DLD1 (cell line): ENCODE results near the gene PTGES3.
"Not testable (repeated sequence)": the region's sequence is repeated elsewhere in the genome, so short reads cannot be mapped to it uniquely, and the experiment has no call there.

Experiments
- in situ Hi-C: cut with HindIII; loops from 2 replicates; pipeline ENCODE4 v1.10.0; 2017; ENCODE audit warnings: low sequenced_read_pairs

The PTGES3 gene

GRCh38 chr12:56657416-56658379, 30.4 kb downstream of the PTGES3 start:
- in situ Hi-C loops: no loop called here

DNA sequence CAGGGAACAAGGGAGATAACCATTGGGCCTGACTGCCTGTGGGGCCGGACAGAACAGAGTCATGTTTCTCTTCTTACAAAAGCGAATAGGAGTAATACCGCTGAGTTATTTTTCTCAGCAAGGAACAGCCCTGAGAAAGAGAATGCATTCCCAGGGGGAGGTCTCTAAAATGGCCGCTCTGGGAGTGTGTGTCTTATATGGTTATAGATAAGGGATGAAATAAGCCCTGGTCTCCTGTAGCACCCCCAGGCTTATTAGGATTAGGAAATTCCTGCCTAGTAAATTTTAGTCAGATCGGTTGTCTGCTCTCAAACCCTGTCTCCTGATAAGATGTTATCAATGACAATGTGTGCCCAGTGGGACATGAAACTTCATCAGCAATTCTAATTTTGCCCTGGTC, 34.3 kb downstream of the PTGES3 start:
- in situ Hi-C loops: not testable (repeated sequence)

DNA sequence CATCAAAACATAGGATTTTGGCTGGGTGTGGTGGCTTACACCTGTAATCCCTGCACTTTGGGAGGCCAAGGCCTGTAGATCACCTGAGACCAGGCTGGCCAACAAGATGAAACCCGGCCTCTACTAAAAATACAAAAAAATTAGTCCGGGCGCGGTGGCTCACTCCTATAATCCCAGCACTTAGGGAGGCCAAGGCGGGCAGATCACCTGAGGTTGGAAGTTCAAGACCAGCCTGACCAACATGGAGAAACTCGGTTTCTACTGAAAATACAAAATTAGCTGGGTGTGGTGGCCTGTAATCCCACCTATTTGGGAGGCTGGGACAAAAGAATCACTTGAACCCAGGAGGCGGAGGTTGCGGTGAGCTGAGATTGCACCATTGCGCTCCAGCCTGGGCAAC, 40.1 kb downstream of the PTGES3 start:
- in situ Hi-C loops: not testable (repeated sequence)

DNA sequence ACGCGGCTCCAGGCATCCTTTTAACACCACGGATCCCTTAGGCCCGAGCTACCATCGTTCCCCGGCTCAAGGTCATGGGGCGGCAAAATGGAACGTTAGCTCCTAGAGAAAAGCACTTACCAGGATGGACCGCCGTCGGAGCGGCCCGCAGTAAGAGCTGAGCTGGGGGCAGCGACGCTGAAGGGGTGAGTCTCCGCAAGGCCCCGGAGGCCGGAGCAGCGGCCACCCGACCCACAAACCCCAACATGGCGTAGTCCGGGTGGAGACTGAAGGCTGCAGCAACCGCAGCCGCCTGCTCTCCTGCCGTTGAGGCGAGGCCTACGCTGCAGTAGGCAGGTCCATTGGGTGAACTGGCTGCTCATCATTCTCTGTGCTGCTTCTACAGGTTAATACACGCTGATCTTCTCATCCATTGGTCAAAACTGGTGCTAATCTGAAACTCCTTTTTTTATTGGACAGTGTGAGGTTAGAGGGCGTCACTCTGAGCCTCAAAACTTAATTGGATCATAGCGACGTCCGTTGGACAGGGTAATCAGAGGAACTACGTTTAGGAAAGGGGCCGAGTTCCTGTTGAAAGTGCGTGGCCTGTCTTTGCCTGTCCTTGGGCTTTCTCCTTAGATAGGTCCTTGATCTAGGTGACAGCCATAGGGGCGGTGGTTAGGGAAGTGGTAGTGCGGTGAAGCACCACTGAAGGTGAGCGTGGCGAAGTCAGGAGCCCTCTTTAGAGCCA, 42.2 kb downstream of the PTGES3 start, which contains the start of gene ATP5F1B:
Gene ATP5F1B, minus strand, starts transcription at position 268 of the 730 bp plus-strand sequence. Its CDS starts 21 bp downstream, at position 247.
- in situ Hi-C loops: no loop called here

DNA sequence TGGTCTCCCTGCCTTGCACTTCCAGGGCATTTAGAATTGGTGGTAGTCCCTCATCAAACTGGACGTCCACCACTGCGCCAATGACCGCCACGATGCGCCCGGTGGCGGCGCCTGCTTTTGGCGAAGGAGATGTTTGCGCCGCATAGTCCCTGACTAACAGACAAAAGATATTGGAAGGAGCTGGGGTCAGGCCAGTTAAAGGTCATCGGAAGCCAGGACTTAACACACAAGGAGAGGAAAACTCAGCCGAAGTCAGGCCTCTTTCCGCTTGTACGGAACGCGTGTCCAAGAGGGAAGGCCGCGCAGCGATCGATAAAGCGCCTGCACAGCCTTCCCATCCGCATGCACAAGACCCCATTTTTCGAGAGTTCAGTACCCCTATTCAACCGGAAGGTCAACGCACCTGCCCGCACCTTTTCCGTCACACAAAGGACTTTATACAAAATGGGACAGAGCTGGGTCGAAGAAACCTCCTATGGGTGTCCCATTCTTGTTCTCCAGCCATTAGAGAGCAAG, 42.8 kb downstream of the PTGES3 start:
- in situ Hi-C loops: no loop called here

DNA sequence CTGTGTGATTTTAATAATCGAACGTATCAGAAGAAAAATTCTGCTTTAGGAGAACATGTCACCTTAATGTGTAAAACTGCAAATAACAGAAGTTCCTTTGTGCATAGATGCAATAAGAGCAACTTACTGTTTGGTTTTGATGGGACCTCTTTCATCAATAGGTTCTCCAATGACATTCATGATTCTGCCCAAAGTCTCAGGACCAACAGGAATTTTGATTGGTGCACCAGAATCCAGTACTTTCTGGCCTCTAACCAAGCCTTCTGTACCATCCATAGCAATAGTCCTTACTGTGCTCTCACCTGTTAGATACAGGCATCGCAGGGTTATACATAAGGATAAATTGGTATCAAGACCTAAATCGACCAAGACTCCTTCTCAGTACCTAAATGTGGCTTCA, 43.4 kb downstream of the PTGES3 start:
- in situ Hi-C loops: no loop called here

GRCh38 chr12:56641219-56641618, 46.9 kb downstream of the PTGES3 start:
- in situ Hi-C loops: no loop called here

- in situ Hi-C loops: no loop called here
Measured at GRCh38 chr12:56637621-56638020, 50.5 kb downstream of the PTGES3 start.

DNA sequence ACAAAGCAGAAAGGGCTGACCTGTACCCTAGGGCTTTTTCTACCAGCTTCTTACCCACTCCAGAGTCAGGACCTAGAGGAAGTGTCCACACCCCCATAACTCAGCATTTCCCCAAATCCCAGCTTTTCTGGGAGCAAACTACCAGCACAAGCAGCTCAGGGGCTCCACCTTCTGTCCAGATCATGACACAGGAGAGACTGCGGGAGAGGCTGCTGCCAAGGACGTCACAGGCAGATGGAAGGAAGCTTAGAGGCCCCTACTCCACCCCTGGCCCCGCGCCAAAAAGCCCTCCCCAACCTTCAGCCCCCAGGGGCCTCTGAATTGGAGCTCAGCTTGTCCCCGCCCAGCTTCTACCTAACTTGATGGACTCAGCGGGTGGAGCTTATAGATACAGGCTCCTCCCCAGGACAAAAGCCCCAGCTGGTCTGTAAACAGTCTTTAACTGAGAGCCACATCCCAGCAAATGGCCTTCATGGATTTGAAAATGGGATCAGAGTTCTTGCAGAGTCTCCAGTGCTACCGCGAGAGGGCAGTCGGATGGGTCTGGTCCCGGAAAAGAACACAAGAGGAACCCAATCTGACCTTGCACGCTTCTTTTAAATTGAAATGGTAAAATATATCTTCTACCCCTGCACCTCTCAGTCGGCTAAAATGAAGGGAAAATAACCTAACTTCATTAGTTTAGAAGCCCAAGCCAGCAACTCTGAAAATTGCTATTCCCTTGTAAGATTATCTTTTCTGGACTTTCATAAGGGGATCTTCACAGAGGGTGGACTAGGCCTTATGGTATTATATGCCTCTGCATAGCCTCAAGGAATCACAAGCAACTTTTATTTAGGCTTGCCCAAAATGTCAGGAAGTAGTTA, 51.2 kb downstream of the PTGES3 start:
- in situ Hi-C loops: no loop called here

DNA sequence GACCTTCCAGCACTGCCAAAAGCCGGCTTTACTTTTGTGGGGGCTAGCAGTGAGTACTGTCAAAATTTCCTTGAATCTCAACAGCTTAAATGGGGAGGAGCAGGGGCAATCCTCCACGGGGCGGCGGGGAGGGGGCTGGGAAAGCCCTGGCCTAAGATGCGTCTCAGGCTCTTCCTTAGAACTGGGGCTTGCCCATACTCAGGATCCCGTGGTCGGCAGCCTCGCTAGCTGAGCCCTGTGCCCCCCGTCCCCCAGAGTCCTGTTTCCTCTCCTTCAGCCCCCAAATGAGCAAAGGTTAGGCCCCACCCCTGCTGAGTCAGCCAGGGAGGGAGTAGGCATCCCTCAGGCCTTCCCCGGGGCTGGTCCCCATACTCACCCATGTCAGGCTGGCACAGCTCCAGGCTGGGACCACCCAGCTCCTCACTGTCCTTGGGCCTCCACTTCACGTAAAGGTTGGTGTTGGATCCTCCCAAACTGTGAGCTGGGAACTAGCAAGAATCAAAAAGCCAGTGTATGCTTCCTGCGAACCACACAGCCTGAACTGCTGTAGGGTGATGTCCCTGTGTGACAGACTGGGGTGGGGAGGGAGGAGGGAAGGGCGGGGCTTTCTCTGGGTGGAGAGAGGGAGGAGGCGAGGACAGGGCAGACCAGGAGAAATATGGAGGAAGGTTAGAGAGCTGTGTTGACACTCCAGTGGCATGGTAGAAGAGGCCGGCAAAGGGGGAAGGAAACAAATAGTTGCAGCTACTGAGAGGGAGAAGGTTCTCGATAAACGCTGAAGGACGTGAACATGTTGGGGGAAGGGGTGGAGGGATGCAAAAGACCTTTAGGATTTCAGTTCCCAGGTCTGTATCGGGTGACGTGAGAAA, 52.0 kb downstream of the PTGES3 start:
- in situ Hi-C loops: no loop called here

- in situ Hi-C loops: no loop called here
Measured at GRCh38 chr12:56634837-56635791, 53.0 kb downstream of the PTGES3 start.

DNA sequence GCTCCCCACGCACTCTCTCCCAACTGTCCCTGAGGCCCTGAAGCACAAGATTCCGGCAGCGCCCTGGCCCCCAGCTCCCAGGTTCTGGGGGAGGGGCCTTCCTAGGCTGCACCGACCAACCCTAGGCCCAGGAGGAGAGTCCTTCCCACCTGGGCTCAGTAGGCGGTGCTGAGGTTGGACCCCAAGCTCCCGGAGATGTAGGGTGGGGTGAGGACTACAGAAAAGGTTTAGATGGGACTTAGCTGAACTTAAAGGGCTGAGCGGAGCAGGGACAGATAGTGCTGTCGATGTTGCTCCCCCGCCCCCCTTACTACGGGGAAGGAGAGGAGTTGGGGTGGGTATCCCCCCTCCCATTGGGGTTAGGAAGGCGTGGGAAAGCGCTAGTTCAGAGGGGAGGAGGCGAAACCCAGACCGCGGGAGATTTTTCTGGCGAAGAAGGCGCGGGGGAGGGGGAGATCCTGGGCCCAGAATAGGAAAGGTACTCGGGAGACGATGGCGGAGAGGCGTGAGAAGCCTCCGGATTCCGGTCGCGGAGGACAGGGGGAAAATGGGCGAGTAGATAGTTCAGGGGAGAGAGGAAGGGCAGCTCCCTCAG, 53.7 kb downstream of the PTGES3 start:
- in situ Hi-C loops: no loop called here

GRCh38 chr12:56633468-56634241, 54.4 kb downstream of the PTGES3 start:
- in situ Hi-C loops: no loop called here

GRCh38 chr12:56632701-56633467, 55.2 kb downstream of the PTGES3 start:
- in situ Hi-C loops: no loop called here

DNA sequence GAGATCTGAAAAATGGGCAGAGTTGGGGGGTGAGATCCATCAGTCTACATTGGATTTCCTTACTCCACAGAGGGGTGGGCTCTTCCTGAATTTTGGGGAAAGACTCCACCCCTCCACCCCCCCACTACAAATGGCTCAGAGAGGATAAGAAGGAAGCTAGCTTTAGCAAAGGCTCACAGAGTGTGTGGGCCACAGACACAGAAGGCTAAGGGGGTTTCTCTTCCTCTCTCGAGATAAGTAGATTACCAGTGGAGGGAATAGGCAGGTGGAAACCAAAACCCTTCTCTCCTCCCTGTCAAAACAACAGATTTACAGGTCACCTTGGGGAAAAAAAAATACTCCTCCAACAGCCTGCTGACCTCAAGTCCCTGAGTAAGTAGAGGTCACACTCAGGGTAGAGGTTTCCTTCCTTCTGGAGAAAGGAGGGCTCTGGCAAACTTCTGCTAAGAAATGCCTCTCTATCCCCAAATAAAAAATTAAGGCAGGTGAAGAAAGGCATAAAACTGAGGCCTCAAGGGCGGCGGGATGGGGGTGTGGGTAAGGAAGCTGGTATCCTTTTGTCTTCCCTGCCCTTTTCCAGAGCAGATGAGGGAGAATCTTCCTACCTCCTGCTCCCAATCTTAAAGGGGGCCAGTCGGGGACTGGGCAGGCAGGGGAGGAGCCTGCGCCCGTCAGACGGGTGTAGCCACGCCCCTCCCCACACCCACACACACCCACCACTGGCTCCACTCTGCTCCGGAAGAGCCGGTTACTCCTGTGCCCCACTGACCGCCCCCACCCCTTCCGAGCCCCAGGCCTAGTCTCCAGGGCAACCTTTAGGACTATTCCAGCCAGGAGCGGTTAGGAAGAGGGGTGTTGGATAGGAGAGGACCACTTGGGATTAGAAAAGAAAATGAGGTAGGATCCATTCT, 56.0 kb downstream of the PTGES3 start:
- in situ Hi-C loops: no loop called here

- in situ Hi-C loops: no loop called here
Measured at GRCh38 chr12:56630180-56630632, 57.9 kb downstream of the PTGES3 start, which contains the start of gene BAZ2A. Gene BAZ2A (minus strand): TSS chr12:56630326. CDS start chr12:56617530, 12,796 bp downstream.
